Naive thymus-derived CD8-positive, alpha-beta T cell (primary cell): ENCODE measurements around the gene EIF4E1B. TPM values are rescaled to one million over a fixed set of nuclear protein-coding genes. Genes with fewer than 3 reads are reported as not detected.
A peak's percentile ranks its signal among the peaks of the same experiment; 100 is the strongest.
"Not testable (repeated sequence)": the region's sequence is repeated elsewhere in the genome, so short reads cannot be mapped to it uniquely, and the experiment has no call there.

Source experiments
- ATAC-seq, 2 donors: fragments of 150-1000 bp; cut with Tn5 transposase in 1 of 2; sonication (Bioruptor Pico), chemical (Tn5 transposase) in 1 of 2; 1 replicate in 1 of 2; 2 replicates in 1 of 2; pipeline ENCODE4 v1.10.0; 2021; ENCODE audit warnings: mild to moderate bottlenecking in 2 of 2, moderate library complexity in 2 of 2
- POLR2A ChIA-PET: fragments of 350-600 bp; sonication (Branson Sonifier 250); formaldehyde crosslinking; loops from one replicate; lab custom pipeline; 2021; ENCODE audit warnings: antibody characterized with exemption; lab: Charles Lee
- DNase-seq, 10 donors: peaks; one replicate each; pipeline versions ENCODE4 v3.0.0 to v3.0.0-alpha.2; 2020 to 2022
- H3K27ac Mint-ChIP-seq, 10 donors: one replicate each; pipeline ENCODE4 v1.8.0; 2020 to 2022; ENCODE audit warnings: mild to moderate bottlenecking in 10 of 10, mixed read lengths in 10 of 10, moderate library complexity in 4 of 10, inconsistent platforms in 1 of 10
- H3K27me3 Mint-ChIP-seq, 5 donors: one replicate each; pipeline ENCODE4 v1.8.0; 2021 to 2022; ENCODE audit warnings: mixed read lengths in 5 of 5
- H3K36me3 Mint-ChIP-seq, 3 donors: one replicate each; pipeline ENCODE4 v1.8.0; 2020 to 2022; ENCODE audit warnings: mixed read lengths in 3 of 3, mild to moderate bottlenecking in 2 of 3, inconsistent platforms in 1 of 3
- H3K4me1 Mint-ChIP-seq, 4 donors: one replicate each; pipeline ENCODE4 v1.8.0; 2021 to 2022; ENCODE audit warnings: mixed read lengths in 4 of 4
- H3K4me3 Mint-ChIP-seq, 10 donors: one replicate each; pipeline ENCODE4 v1.8.0; 2020 to 2022; ENCODE audit warnings: mild to moderate bottlenecking in 10 of 10, mixed read lengths in 10 of 10, moderate library complexity in 6 of 10, inconsistent platforms in 1 of 10
- H3K9me3 Mint-ChIP-seq, 9 donors: one replicate each; pipeline ENCODE4 v1.8.0; 2020 to 2022; ENCODE audit warnings: mixed read lengths in 9 of 9, mild to moderate bottlenecking in 3 of 9, inconsistent platforms in 1 of 9, moderate library complexity in 1 of 9
- polyA plus RNA-seq, 3 donors: library from polyadenylated mRNA; unstranded; fragments of 300-500 nt; fragmentation: Illumina TruSeq; gene quantifications; one replicate each; pipeline ENCODE4 v1.2.3, GENCODE V29; 2021
- total RNA-seq, 8 experiments: library from RNA in 2 of 8; stranded (reverse) in 2 of 8; gene quantifications; one replicate each; pipeline ENCODE4 v1.2.3 and lab custom pipeline; 2021 to 2026

EIF4E1B gene
- total RNA-seq (not detected), polyA plus RNA-seq (not detected), total RNA-seq (lab: John Stamatoyannopoulos, UW) (0 reads per million in 6 experiments)

- peak in 9 of 10 donors; percentile 32 to 57 (median 51) for DNase-seq
- peaks cover 0 to 2% (median 0%) of the 10 kb centered on the region in 9 donors for H3K9me3 Mint-ChIP-seq
- POLR2A ChIA-PET = interaction anchor here (0.9 to 1.5 kb wide), 3 partner anchors 19 to 93 kb away, joined by 3 to 5 read pairs (median 3); partner anchors contain the start of gene RNF44
- H3K4me1 Mint-ChIP-seq = peaks cover 10 to 27% (median 22%) of the 10 kb centered on the region in 4 donors
- peaks cover 33 to 81% (median 61%) of the 10 kb centered on the region in 5 donors for H3K27me3 Mint-ChIP-seq
- peak within 1 kb of the TSS; percentile 53 to 75 (median 70) for H3K4me3 Mint-ChIP-seq
- peak; percentile 91 to 96 for ATAC-seq
- peak within 1 kb of the TSS in 1 of 10 donors; percentile 1 for H3K27ac Mint-ChIP-seq
- H3K36me3 Mint-ChIP-seq = peaks cover 0 to 3% (median 0%) of the 10 kb centered on the region in 3 donors
These were observed at the start of gene EIF4E1B, which contains the start of gene SNCB for GRCh38 chr5:176629853-176630680. EIF4E1B (plus strand) TSS chr5:176630675; CDS start chr5:176642788, 12,113 bp downstream. SNCB (minus strand) TSS chr5:176630534; CDS start chr5:176629654, 880 bp downstream.

GRCh38 chr5:176581361-176581760 lies 49.1 kb upstream of the EIF4E1B start:
- no peak for DNase-seq
- POLR2A ChIA-PET = no interaction called here
- no peak for ATAC-seq
- H3K27me3 Mint-ChIP-seq = no peaks in the 10 kb centered on the region
- peaks cover 0 to 26% (median 6%) of the 10 kb centered on the region in 9 donors for H3K9me3 Mint-ChIP-seq
- no peak overlapping the region for H3K27ac Mint-ChIP-seq
- no peak overlapping the region for H3K4me3 Mint-ChIP-seq
- peaks cover 0 to 2% (median 0%) of the 10 kb centered on the region in 4 donors for H3K4me1 Mint-ChIP-seq
- H3K36me3 Mint-ChIP-seq = peaks cover 0 to 7% (median 7%) of the 10 kb centered on the region in 3 donors

- DNase-seq = no peak
- Mint-ChIP-seq H3K27me3 (peaks cover 0 to 2% (median 0%) of the 10 kb centered on the region in 5 donors), H3K9me3 (peaks cover 0 to 26% (median 6%) of the 10 kb centered on the region in 9 donors), H3K4me1 (peaks cover 0 to 2% (median 0%) of the 10 kb centered on the region in 4 donors), H3K4me3 (no peak overlapping the region), H3K27ac (no peak overlapping the region), H3K36me3 (peaks cover 0 to 7% (median 7%) of the 10 kb centered on the region in 3 donors)
- POLR2A ChIA-PET = no interaction called here
- no peak for ATAC-seq
These were observed 47.4 kb upstream of the EIF4E1B start for GRCh38 chr5:176583076-176583475.

- Mint-ChIP-seq H3K9me3 (peaks cover 0 to 26% (median 6%) of the 10 kb centered on the region in 9 donors), H3K36me3 (peaks cover 0 to 7% (median 7%) of the 10 kb centered on the region in 3 donors), H3K4me1 (no peaks in the 10 kb centered on the region), H3K27me3 (peaks cover 0 to 6% (median 0%) of the 10 kb centered on the region in 5 donors), H3K27ac (no peak overlapping the region), H3K4me3 (no peak overlapping the region)
- POLR2A ChIA-PET = no interaction called here
- DNase-seq (no peak), ATAC-seq (no peak)
These were observed 43.1 kb upstream of the EIF4E1B start for GRCh38 chr5:176587398-176587797.

GRCh38 chr5:176588297-176588696 lies 42.2 kb upstream of the EIF4E1B start:
- ATAC-seq (no peak), DNase-seq (no peak)
- Mint-ChIP-seq H3K36me3 (peaks cover 0 to 7% (median 7%) of the 10 kb centered on the region in 3 donors), H3K4me1 (no peaks in the 10 kb centered on the region), H3K9me3 (peaks cover 0 to 25% (median 6%) of the 10 kb centered on the region in 9 donors), H3K27me3 (peaks cover 0 to 6% (median 0%) of the 10 kb centered on the region in 5 donors), H3K27ac (peak overlapping the region in 1 of 10 donors; percentile 15), H3K4me3 (no peak overlapping the region)
- POLR2A ChIA-PET = no interaction called here

GRCh38 chr5:176589039-176589769 lies 41.3 kb upstream of the EIF4E1B start:
- no peaks in the 10 kb centered on the region for H3K4me1 Mint-ChIP-seq
- DNase-seq (no peak), ATAC-seq (no peak)
- POLR2A ChIA-PET = no interaction called here
- H3K27me3 Mint-ChIP-seq = peaks cover 0 to 6% (median 0%) of the 10 kb centered on the region in 5 donors
- peaks cover 0 to 15% (median 6%) of the 10 kb centered on the region in 9 donors for H3K9me3 Mint-ChIP-seq
- H3K4me3 Mint-ChIP-seq = no peak overlapping the region
- H3K27ac Mint-ChIP-seq = no peak overlapping the region
- H3K36me3 Mint-ChIP-seq = peaks cover 0 to 7% (median 7%) of the 10 kb centered on the region in 3 donors

GRCh38 chr5:176590035-176590717 lies 40.3 kb upstream of the EIF4E1B start:
- peaks cover 0 to 6% (median 6%) of the 10 kb centered on the region in 3 donors for H3K36me3 Mint-ChIP-seq
- no peaks in the 10 kb centered on the region for H3K4me1 Mint-ChIP-seq
- peaks cover 0 to 6% (median 0%) of the 10 kb centered on the region in 5 donors for H3K27me3 Mint-ChIP-seq
- peaks cover 0 to 12% (median 4%) of the 10 kb centered on the region in 9 donors for H3K9me3 Mint-ChIP-seq
- DNase-seq (no peak), ATAC-seq (no peak)
- POLR2A ChIA-PET = no interaction called here
- H3K4me3 Mint-ChIP-seq = no peak overlapping the region
- H3K27ac Mint-ChIP-seq = no peak overlapping the region

- H3K9me3 Mint-ChIP-seq, H3K4me3 Mint-ChIP-seq, H3K4me1 Mint-ChIP-seq, H3K36me3 Mint-ChIP-seq, H3K27me3 Mint-ChIP-seq, H3K27ac Mint-ChIP-seq, POLR2A ChIA-PET, ATAC-seq, DNase-seq: not testable (repeated sequence)
These were observed 38.8 kb upstream of the EIF4E1B start for GRCh38 chr5:176591667-176592066.

GRCh38 chr5:176592573-176592972 lies 37.9 kb upstream of the EIF4E1B start:
- POLR2A ChIA-PET = no interaction called here
- peaks cover 0 to 6% (median 0%) of the 10 kb centered on the region in 5 donors for H3K27me3 Mint-ChIP-seq
- H3K4me3 Mint-ChIP-seq = no peak overlapping the region
- H3K36me3 Mint-ChIP-seq = no peaks in the 10 kb centered on the region
- DNase-seq (no peak), ATAC-seq (no peak)
- peaks cover 5 to 9% (median 8%) of the 10 kb centered on the region in 4 donors for H3K4me1 Mint-ChIP-seq
- no peak overlapping the region for H3K27ac Mint-ChIP-seq
- H3K9me3 Mint-ChIP-seq = no peaks in the 10 kb centered on the region

GRCh38 chr5:176593273-176593869 lies 37.1 kb upstream of the EIF4E1B start:
- Mint-ChIP-seq H3K4me1 (peaks cover 5 to 9% (median 8%) of the 10 kb centered on the region in 4 donors), H3K9me3 (no peaks in the 10 kb centered on the region), H3K36me3 (no peaks in the 10 kb centered on the region), H3K27me3 (peaks cover 0 to 4% (median 0%) of the 10 kb centered on the region in 5 donors), H3K4me3 (no peak overlapping the region), H3K27ac (no peak overlapping the region)
- ATAC-seq = no peak
- DNase-seq = no peak
- POLR2A ChIA-PET = no interaction called here

GRCh38 chr5:176594554-176594953 lies 35.9 kb upstream of the EIF4E1B start:
- POLR2A ChIA-PET = no interaction called here
- peaks cover 5 to 9% (median 8%) of the 10 kb centered on the region in 4 donors for H3K4me1 Mint-ChIP-seq
- H3K36me3 Mint-ChIP-seq = no peaks in the 10 kb centered on the region
- no peak for DNase-seq
- H3K9me3 Mint-ChIP-seq = no peaks in the 10 kb centered on the region
- peak overlapping the region in 5 of 10 donors; percentile 28 to 51 (median 41) for H3K4me3 Mint-ChIP-seq
- H3K27ac Mint-ChIP-seq = no peak overlapping the region
- no peak for ATAC-seq
- peaks cover 0 to 4% (median 0%) of the 10 kb centered on the region in 5 donors for H3K27me3 Mint-ChIP-seq
